NCI-H510A (cell line): ENCODE data around the gene NTN5.
"Not testable (repeated sequence)": the region's sequence is repeated elsewhere in the genome, so short reads cannot be mapped to it uniquely, and the experiment has no call there.

ENCODE experiments used
- DNase-seq: peaks from one replicate; lab custom pipeline; 2025; lab: John Stamatoyannopoulos, UW

NTN5 gene

GRCh38 chr19:48644839-48645619 is 27.8 kb downstream of the NTN5 start:
- peak; percentile 49 for DNase-seq

- no peak for DNase-seq
These were observed 28.5 kb downstream of the NTN5 start for GRCh38 chr19:48644355-48644754.

- DNase-seq = no peak
These were observed 30.0 kb downstream of the NTN5 start for GRCh38 chr19:48642862-48643261.

- no peak for DNase-seq
These were observed 31.0 kb downstream of the NTN5 start for GRCh38 chr19:48641850-48642249.

GRCh38 chr19:48639483-48640375 is 33.1 kb downstream of the NTN5 start:
- no peak for DNase-seq

GRCh38 chr19:48638831-48639381 is 33.9 kb downstream of the NTN5 start:
- DNase-seq = no peak

- DNase-seq = peak; percentile 89
These were observed 34.6 kb downstream of the NTN5 start for GRCh38 chr19:48637948-48638830.

- peak; percentile 99 for DNase-seq
These were observed 35.3 kb downstream of the NTN5 start for GRCh38 chr19:48637449-48637947.

- peak; percentile 46 for DNase-seq
These were observed 35.9 kb downstream of the NTN5 start, which contains the start of gene DBP for GRCh38 chr19:48636859-48637448. Gene DBP, minus strand, starts transcription at chr19:48637379. Its CDS starts 385 bp downstream, at chr19:48636994.

GRCh38 chr19:48635966-48636858 is 36.6 kb downstream of the NTN5 start:
- no peak for DNase-seq

- DNase-seq = peak; percentile 65
These were observed 37.4 kb downstream of the NTN5 start for GRCh38 chr19:48635263-48635965.

GRCh38 chr19:48634424-48635262 is 38.2 kb downstream of the NTN5 start:
- DNase-seq = peak; percentile 98

- DNase-seq = no peak
These were observed 38.8 kb downstream of the NTN5 start for GRCh38 chr19:48634036-48634342.

GRCh38 chr19:48633148-48634035 is 39.4 kb downstream of the NTN5 start:
- no peak for DNase-seq

- DNase-seq = no peak
These were observed 40.1 kb downstream of the NTN5 start for GRCh38 chr19:48632692-48633147.

- not testable (repeated sequence) for DNase-seq
These were observed 40.5 kb downstream of the NTN5 start for GRCh38 chr19:48632286-48632685.

GRCh38 chr19:48631225-48631624 is 41.6 kb downstream of the NTN5 start:
- no peak for DNase-seq
